HG03066 (cell line): ENCODE measurements around the gene AASDH.

Experiments
- ATAC-seq: cut with Tn5 transposase; IDR thresholded peaks from one replicate; pipeline ENCODE4 v1.9.1; 2021; ENCODE audit warnings: low read depth; ENCODE audit not compliant: unreplicated experiment

Gene AASDH, protein sequence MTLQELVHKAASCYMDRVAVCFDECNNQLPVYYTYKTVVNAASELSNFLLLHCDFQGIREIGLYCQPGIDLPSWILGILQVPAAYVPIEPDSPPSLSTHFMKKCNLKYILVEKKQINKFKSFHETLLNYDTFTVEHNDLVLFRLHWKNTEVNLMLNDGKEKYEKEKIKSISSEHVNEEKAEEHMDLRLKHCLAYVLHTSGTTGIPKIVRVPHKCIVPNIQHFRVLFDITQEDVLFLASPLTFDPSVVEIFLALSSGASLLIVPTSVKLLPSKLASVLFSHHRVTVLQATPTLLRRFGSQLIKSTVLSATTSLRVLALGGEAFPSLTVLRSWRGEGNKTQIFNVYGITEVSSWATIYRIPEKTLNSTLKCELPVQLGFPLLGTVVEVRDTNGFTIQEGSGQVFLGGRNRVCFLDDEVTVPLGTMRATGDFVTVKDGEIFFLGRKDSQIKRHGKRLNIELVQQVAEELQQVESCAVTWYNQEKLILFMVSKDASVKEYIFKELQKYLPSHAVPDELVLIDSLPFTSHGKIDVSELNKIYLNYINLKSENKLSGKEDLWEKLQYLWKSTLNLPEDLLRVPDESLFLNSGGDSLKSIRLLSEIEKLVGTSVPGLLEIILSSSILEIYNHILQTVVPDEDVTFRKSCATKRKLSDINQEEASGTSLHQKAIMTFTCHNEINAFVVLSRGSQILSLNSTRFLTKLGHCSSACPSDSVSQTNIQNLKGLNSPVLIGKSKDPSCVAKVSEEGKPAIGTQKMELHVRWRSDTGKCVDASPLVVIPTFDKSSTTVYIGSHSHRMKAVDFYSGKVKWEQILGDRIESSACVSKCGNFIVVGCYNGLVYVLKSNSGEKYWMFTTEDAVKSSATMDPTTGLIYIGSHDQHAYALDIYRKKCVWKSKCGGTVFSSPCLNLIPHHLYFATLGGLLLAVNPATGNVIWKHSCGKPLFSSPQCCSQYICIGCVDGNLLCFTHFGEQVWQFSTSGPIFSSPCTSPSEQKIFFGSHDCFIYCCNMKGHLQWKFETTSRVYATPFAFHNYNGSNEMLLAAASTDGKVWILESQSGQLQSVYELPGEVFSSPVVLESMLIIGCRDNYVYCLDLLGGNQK

DNA sequence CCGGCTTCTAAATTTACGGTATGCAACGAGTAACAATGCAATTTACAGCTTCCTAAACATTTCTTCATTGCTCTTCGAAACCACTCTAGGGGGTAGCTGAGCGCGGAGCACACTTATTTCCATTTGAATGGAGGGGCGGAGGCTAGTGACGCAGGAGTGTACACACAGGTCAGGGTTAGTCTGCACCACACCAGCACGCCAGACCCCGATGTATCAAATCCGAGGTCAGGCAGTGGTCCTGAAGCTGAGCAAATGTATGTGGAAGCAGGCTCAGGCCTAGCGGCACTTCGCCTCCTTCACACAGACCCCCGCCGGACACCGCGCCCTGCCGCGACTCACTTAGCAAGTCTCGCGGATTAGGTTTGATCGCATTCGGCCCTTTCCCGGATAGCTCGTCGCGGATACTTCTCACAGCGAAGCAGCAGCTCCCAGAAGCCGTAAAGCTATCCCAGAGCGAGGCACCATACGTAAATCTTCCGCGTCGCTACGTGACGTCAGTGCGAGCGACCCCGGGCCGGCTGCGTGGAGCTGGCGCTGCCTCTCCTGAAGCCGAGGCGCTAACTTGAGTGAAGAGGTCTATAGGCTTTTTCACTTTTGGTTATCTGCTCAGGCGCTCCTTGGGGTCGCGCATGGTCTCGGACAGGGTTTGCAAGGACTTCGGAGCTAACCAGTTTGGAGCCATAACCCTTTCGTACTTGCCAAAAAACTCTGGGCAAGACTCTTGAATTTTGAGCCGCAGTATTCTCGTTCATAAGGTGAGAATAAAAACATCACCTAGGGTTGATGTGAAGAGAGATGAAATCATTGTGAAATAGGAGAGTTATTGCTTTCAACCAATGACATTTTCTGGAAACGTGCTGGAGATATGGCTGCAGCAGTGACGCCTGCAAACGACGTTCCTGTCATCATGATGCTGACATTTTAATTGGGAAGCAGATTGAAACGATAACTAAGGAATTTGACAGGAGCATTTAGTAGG lies at the start of gene AASDH:
AASDH (minus strand) TSS at position 469 of the 979 bp plus-strand sequence. CDS start 3,192 bp downstream, outside the sequence.
- peak; percentile 94 for ATAC-seq

- peak; percentile 71 for ATAC-seq
Observed at GRCh38 chr4:56435140-56435926, 48.0 kb upstream of the AASDH start, which contains the start of gene PPAT. Gene PPAT, minus strand, starts transcription at chr4:56435615. Its CDS starts 138 bp downstream, at chr4:56435477.

- ATAC-seq, result peak; percentile 18
Observed at GRCh38 chr4:56434599-56435139, 47.4 kb upstream of the AASDH start.

- no peak for ATAC-seq
Observed at GRCh38 chr4:56433280-56433679, 46.0 kb upstream of the AASDH start.

DNA sequence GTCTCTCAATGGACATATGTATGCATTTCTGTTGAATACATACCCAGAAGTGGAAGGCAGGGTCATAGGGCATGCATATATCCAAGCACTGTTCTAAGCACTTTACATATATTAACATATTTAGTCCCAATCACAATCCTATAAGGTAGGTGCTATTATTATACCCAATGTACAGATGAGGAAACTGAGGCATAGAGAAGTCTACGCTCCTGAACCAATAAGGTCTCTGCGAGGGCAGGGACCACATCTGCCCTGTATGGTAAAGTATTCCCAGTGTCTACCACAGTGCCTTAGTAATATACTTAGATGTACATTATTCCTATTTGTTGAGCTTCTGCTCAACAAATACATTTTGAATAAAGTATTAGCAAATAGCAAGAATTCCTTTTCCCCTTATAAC lies 42.9 kb upstream of the AASDH start:
- ATAC-seq, result no peak

DNA sequence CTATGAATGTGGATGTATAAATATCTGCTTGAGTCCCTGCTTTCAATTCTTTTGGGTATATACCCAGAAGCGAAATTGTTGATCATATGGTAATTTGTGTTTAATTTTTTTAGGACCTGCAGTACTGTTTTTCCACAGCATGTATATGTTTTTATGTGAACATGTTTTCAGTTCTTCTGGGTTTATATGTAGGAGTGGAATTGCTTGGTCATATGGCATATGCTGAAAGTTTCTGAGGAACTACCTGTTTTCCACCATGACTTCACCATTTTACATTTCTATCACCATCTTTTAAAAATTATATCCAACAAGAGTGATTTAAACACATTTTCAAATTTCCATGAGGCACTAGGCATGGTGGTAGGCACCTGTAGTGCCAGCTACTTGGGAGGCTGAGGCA lies 39.9 kb upstream of the AASDH start:
- no peak for ATAC-seq

GRCh38 chr4:56426273-56426672 lies 39.0 kb upstream of the AASDH start:
- ATAC-seq, result peak; percentile 80

DNA sequence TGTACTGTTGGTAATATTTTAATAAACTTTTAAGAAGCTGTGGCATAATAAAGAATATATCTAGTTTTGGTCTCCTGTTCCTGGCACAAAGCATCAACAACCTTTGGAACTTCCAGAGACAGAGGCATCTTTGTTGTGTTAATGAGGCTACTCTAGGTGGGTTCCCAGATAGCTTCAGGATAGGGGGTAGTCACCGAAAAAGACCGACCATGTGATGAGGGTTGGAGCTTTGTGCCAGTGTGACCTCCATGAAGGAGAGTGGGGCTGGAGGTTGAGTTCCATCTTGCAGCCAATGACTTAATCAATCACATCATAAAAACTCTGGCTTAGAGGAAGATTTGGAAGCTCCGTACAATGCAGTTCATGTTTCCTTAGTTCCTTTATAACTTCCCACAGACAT lies 38.2 kb upstream of the AASDH start:
- ATAC-seq, result no peak

DNA sequence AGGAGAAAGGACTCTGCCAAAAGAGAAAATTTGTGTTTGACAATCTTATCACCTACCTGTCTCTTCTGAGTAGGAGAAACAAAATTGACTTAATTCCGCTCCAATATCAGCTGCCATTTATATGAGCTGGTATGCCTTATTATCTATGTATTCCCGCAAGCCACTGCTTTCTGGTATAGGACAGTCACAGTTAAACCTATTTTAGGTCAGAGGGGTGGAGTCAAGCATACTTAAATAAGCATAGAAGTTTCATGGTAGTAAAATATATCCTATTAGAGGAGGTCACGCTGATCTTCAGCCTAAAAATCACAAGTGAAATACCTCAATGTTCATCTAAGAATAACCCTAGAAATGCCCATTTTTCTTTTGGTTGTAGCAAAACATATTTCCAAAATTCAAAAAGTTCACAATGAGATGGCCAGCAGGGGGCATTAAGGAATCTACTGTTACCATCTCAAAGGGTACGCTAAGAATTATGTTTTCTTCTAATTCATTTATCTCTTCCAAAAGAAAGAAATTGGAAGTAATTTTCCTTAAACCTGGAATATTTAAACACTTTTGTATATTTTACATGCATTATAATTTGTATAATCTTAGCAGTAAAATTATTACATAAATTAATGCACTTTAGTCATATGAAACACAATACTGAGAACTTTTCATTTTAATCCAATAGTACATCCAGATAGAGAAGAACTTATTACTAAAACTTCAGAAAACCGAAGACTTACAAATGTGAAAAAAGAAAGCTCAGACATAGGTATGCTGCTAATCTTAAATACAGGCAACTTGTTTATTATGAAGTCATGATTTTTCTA lies 37.6 kb upstream of the AASDH start:
- no peak for ATAC-seq

GRCh38 chr4:56424176-56424575 lies 36.9 kb upstream of the AASDH start:
- ATAC-seq, result no peak

DNA sequence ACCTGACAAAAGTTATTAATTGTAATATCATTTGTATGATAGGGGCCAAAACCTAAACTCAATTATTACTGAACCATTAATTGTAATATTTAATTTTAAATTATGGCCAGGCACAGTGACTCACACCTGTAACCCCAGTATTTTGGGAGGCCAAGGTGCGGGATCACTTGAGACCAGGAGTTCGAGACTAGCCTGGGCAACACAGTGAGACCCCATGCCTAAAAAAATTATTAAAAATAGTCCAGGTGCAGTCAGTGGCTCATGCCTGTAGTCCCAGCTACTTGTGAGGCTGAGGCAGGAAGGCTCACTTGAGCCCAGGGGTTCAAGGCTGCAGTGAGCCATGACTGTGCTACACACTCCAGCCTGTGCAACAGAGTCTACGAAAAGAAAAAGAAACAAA lies 30.1 kb upstream of the AASDH start:
- ATAC-seq, result no peak

- no peak for ATAC-seq
Observed at GRCh38 chr4:56416349-56416748, 29.1 kb upstream of the AASDH start.

GRCh38 chr4:56414135-56414670 lies 26.9 kb upstream of the AASDH start:
- ATAC-seq, result no peak

DNA sequence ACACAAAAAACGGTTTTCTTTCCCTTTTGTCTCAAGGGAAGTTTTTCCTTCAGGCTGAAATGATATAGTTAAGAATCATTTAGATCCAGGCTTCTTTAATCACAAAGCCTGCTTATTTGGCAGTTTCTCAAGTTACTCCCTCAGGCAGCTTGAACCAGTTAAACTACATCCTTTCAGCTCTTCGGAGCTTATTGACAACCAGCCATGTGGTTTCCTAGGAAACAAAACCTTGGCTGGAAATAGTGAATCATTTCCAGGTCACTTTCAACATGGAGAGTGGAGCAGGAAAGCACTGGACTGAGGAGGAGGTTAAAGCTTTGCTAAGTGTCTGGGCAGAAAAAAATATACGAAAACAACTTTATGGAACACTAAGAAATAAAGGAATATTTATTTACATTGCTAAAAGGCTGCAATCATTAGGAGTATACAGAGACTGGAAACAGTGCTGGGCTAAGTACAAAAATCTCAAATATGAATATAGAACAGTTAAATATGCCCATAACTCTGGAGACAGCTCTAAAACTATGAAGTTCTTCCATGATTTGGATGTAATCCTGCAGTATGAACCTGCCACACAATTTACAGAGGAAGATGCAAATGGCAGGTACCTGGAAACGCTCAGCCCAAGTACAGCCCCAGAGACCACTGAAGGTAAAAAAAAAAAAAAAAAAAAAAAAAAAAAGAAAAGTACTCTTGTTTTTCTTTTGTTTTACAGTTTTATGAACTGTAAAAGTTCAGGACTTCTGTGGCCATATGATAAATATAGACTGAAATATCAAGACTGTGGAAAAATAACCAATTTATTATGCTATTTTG lies 23.2 kb upstream of the AASDH start:
- no peak for ATAC-seq

DNA sequence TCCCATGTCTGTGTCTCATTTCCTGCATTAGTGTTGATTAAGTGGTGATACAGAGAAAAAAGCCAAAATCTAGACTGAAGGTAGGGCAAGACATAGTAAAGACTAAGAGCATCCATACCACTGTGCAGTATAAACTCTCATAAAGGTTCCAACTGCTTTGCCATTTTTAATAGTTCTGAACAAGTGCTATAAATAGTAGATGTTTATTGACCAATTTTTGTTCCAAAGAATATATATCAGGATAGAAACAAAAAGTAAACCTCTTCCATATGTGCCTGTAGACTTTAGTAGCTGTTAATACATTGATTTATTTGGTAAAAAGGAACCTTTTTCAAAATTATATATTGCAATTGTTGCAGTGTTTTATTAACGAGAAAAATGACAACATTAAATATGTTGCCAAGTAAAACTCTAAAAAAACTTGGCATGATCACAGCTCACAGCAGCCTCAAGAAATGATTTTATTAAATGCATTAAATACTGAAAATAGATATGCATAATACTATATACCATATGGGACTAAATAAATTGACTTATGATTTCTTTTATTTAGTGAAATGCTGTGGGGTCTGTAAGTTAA lies 22.3 kb upstream of the AASDH start:
- ATAC-seq, result no peak

DNA sequence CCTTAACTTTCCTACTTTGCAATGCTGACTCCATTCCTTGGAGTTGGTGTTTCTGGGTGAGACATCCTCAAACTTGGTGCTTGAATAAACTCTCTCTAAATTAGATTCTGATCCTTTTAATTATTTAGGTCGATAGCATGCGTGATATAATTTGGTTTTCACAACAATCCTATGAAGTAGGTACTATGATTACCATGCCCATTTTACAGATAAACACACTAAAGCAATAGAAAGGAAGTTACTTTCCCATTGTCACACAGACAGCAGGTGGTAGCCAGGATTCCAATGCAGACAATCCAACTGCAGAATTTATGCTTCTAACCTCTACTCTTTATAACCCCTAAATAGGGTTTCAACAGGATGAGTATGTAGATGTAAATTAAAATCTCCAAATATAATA lies 21.7 kb upstream of the AASDH start:
- ATAC-seq, result no peak

- no peak for ATAC-seq
Observed at GRCh38 chr4:56406151-56406550, 18.9 kb upstream of the AASDH start.
